ENCODE results near the gene NKAIN2.

DNA sequence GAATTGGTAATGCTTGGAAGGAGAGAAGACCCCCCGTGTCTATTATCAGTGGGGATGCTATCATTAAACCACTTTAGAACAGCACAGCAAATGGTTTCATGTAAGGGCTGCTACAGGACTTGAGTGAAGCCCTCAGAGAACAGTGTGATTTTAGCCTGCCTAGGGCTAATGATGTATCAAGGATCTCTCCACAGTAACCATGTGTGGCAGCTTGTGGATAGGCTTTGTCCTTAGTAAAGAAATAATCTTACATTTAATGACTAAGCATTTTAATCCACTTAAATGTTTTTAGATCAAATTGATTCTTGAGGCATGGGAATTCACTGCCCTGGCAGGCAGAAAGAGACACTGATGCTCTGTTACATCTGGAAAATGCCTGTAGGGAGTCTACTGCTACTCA is 495.1 kb downstream of the NKAIN2 start:
- no peak for TF ChIP-seq POLR2A (IDR thresholded peaks at IDR 0.05)
- TF ChIP-seq, protein P1, sequence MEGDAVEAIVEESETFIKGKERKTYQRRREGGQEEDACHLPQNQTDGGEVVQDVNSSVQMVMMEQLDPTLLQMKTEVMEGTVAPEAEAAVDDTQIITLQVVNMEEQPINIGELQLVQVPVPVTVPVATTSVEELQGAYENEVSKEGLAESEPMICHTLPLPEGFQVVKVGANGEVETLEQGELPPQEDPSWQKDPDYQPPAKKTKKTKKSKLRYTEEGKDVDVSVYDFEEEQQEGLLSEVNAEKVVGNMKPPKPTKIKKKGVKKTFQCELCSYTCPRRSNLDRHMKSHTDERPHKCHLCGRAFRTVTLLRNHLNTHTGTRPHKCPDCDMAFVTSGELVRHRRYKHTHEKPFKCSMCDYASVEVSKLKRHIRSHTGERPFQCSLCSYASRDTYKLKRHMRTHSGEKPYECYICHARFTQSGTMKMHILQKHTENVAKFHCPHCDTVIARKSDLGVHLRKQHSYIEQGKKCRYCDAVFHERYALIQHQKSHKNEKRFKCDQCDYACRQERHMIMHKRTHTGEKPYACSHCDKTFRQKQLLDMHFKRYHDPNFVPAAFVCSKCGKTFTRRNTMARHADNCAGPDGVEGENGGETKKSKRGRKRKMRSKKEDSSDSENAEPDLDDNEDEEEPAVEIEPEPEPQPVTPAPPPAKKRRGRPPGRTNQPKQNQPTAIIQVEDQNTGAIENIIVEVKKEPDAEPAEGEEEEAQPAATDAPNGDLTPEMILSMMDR (IDR thresholded peaks at IDR 0.05): no peak
